RPMI7951 (cell line): Measurements from ENCODE around the gene DIP2A. TPM values are rescaled to one million over a fixed set of nuclear protein-coding genes. Genes with fewer than 3 reads are reported as not detected.
A peak's percentile ranks its signal among the peaks of the same experiment; 100 is the strongest.
"Not testable (repeated sequence)": the region's sequence is repeated elsewhere in the genome, so short reads cannot be mapped to it uniquely, and the experiment has no call there.

Experiments used
- DNase-seq: peaks from one replicate; pipeline ENCODE4 v3.0.0-alpha.2; 2012; ENCODE audit warnings: low read depth
- total RNA-seq: library from RNA; depleted of rRNA; stranded (reverse); fragments of >200 nt; shearing (Covaris generic); gene quantifications from 2 replicates; pipeline ENCODE4 v1.2.3, GENCODE V29; 2014

DIP2A gene
- total RNA-seq, 1 experiment from 2014 or later, result 14.3 TPM

DNA sequence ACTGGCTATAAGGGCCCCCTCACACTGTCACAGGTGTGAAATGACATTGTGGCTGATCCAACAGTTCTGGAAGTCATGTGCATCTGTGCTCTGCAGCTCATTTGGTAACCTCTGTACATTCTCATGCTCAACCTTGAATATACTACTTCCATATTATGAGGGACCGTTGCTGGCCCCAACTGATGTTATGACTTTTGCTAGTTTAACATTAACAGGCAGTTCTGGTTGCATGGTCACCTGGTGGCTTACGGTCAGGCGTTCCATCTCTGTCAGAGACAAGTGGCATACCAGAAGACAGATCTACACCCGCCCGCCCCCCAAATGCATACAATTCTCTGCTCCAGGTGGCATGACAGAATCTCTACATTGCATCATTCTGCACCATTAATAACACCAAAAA lies 6.0 kb upstream of the DIP2A start:
- no peak for DNase-seq

DNA sequence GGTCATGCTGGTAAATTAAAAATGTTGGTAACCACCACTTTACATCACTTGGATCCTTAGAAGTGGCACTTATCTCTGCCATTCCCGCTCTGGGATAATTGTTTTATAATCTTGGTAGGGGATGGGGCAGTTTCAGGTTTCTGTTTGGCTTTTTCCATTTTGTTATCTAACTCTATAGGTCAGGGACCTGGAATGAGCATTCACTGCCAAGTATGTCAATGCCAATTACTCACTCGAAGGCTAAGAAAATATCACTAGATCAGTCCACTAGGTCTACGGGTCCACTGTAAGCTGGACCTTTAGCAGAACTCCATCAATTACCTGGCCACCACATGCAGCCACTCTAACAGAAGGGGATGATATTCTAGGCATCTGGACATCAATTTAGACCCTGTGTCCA lies 4.5 kb upstream of the DIP2A start:
- DNase-seq, result no peak

DNA sequence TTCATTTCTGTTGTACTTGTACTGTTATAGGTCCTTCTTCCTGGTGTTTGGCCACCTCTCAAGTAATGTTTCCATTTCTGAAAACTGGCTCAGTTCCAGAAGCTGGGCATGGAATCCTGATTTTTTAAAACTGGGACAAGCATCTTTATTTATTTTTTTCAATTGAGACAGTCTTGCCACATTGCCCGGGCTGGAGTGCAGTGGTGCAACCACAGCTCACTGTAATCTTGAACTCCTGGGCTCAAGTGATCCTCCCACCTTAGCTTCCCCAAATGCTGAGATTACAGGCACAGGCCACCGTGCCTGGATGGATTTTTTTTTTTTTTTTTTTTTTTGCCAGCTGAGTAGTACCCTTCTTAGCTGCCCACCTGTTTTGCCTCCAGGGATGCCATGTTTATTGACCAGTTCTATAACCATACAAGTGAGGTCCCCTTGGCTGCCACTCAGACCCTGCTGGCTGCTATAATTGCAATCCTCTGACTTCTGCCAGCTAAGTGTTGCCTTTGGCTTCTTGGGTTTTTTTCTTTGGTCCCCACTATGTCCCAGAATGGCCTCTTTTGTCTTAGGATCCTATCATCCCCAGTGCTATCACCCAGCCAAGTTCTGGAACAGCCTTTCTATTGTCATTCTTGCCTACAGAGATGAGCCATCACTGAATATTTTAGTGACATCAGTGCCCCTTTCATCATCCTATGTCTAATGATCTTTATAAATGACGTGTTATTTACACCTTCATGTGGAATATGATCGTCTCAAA lies 3.9 kb upstream of the DIP2A start:
- peak; percentile 31 for DNase-seq

DNA sequence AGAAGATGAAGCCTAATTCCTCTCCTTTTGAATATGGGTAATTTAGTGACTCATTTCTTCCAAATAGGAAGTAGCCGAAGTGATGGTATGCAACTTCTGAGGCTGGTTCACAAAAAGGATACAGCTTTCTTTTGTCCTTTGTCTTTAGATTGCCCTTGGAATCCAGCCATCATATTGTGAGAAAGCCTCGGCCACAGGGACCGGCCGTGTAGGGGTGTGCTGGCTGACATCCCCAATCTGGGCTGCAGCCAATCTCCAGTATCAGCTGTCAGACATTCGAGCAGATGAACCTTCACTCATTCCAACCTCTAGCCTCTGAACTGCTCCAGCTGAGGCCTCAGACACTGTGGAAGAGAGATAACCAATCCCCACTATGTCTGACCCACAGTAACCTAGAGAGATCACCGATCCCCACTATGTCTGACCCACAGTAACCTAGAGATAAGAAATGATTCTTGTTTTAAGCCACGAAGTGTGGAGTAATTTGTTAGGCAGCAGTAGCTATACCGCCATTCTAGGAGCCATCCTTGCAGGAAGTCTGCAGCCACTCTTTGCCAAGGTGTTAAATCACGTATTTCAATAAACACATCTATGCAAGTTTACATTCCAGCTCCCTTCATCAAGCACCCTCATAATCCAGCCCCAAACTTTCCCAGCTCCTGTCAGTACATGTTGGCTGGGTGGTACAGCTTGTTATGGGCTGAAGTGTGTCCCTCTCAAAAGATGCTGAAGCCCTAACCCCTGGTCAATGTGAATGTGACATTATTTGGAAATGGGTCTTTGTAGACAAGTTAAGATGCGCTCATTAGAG lies 2.9 kb upstream of the DIP2A start:
- DNase-seq, result peak; percentile 88

DNA sequence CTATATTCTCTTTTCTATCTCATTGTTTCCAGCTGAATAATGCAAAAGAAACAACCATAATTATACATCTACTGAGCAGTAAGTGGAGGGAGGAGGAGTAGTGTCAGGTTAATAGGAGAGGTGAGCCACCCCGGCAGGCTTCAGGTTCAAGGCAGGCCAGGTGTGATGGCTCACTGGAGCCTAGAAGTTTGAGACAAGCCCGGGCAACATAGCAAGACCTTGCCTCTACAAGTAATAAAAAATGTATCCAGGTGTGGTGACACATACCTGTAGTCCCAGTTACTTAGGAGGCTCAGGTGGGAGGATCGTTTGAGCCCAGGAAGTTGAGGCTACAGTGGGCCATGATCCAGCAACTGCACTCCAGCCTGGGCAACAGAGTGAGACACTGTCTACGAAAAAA lies 1.9 kb upstream of the DIP2A start:
- DNase-seq, result no peak

DNA sequence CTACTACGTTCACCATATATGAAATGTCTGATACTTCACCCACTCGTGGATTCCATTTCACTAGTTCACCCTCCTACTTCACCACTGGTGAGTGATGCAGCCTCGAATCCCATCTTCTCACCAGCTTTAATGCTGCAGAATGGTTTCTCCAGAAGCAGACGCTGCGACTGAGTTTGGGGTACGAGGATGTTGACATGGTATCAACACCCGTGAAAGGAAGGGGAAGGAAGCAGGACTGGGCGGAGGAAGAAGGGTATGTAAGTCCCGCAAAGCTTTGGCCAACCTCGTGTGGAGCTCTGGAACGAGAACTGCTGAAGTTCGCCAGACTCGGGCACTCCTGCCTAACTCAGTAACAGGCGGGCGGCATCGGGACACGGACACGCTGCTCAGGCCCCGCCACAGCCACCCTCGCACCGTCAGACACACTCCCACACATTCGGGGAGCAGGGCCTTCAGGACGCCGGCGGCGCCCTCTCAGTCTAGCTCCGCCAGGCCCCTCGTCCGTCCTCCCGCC lies 833 bp upstream of the DIP2A start:
- DNase-seq, result peak; percentile 46

DNA sequence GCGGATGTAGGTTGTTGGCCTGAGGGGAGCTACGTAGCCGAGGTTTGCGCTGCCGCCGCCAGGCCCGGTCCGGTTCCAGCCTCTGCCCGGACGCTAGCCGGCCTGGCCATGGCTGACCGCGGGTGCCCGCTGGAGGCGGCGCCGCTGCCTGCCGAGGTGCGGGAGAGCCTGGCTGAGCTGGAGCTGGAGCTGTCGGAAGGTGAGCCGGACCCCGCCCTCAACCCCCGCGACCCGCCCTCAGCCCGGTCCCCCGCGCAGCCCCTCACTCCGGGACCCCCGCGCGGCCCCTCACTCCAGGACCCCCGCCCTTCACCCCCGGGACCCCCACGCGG lies 299 bp downstream of the DIP2A start:
- no peak for DNase-seq

DNA sequence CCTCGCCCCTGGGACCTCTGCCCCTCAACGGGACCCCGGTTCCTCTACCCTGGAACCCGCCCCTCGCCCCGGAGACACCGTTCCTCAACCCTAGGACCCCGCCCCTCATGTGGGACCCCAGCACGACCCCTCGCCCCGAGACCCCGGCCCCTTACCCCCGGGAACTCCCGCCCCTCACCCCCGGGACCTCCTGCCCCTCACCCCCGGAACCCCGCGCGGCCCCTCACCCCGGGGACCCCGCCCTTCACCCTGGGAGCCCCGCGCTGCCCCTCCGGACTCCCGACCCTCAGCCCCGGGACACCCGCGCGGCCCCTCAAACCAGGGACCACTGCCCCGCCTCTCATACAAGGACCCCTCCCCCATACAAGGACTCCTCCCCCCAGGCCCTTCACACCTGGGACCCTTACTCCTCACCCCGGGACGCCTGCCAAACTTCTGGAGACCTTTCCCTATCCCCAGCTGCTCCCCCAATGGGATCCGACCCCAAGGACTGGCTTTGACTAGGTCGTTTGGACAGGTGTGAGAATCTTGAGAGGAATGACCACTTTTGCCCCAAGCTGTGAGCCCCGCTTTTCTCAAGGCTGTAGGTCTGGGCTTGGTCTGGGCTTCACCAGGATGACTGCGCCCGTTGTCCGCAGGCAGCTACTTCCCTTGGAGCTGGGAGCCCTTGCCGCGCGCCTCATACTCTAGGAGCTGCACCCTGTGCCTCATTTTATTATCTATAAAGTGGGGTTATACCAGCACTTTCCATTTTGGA lies 843 bp downstream of the DIP2A start:
- peak; percentile 38 for DNase-seq

DNA sequence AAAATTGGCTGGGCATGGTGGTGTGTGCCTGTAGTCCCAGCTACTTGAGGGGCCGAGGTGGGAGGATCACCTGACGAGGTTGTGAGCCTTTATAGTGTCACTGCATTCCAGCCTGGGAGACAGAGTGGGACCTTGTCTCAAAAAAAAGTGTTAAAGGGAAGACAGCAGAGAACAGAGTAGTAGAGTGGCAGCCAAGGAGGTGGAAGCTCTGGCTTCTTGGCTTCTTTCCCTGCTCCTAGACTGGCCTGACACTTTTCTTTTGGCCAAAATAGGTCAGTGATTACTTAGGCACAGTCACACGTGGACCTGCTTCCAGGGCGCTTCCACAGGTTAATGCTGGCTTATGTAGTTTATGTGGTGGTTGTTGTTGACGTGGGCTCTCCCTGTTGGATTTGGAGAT lies 3.2 kb downstream of the DIP2A start:
- no peak for DNase-seq

DNA sequence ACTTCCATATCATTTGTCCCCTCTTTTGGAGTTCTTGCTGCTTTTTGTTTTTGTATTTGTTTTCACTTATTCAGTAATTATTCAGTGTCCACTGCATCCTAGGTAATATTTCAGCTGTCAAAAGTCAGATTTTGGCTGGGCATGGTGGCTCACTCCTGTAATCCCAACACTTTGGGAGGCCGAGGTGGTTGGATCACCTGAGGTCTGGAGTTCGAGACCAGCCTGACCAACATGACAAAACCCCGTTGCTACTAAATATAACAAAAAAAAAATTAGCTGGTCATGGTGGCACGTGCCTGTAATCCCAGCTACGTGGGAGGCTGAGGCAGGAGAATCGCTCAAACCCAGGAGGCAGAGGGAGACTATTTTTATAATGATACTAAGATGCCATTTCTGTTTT lies 6.5 kb downstream of the DIP2A start:
- not testable (repeated sequence) for DNase-seq

DNA sequence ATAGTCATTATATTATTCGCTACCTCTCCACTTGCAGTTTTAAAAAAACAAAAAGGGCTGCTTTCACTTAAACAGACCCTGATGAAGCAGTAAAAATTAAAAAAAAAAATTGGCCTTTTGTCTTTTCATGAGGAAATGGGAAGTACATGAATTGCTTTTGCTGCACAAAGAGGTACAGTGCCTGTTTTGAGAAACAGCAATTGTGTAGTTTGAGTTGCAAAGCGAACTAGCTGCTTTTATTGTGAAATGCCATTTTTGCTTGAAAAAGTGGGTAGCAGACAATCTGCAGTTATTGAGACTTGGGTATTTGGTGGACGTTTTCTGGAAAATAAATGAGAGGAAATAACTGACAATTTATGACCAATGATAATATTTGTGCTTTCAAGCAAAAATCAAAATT lies 7.0 kb downstream of the DIP2A start:
- DNase-seq, result no peak

DNA sequence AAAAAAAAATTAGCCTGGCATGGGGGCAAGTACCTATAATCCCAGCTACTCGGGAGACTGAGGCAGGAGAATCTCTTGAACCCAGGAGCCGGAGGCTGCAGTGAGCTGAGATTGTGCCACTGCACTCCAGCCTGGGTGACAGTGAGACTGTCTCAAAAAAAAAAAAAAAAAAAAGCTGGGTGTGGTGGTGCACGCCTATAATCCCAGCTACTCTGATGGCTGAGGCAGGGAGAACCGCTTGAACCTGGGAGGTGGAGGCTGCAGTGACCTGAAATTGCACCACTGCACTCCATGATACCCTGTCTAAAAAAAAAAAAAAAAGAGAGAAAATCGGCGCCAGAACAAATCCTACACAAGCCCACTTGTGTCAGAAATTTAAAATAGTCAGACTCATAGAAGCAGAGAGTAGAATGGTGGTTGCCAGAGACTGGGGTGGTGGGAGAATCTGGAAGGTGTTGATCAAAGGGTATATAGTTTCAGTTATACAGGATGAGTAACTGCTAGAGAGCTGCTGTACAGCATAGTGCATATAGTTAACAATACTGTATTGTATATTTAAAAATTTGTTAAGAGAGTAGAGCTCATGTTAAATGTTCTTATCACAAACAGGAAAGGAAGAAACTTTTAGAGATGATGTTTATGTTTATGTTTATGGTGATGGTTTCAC lies 9.6 kb downstream of the DIP2A start:
- no peak for DNase-seq

DNA sequence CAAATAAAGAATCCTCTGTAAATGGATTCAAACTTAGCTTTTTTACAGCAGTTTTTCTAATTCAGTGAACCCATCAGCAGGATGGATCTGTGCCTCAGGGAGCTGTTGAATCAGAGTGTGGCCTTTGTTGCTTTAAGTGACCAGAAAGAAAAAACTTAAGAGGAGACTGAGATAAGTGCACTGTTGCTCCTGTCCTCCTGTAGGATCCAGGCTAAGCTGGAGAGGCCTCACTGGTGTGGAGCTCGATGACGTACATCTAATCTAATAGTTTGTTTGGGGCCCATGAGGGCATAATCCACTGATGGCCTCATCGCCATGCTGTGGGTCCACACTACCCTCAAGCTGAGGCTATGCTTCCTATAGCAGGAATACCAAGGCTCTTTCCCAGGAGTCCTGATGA lies 10.6 kb downstream of the DIP2A start:
- DNase-seq, result no peak

DNA sequence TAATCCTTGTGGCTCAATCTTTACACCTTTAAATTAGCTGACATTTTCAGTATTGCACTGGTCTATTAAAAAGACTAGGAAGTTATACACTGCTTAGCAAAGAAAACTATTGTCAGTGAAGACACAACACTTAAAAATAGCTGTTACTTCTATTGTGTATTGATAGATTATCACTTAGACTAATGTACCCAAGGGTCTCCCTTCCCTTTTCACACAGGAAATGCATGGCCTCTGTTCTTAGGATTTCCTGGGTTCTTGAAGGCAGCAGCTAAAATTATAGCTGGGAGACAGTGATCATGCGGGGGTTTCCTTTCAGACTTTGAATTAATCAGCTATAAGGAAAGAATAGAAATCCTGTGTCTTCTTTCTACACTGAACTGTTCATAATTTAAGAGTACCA lies 12.8 kb downstream of the DIP2A start:
- no peak for DNase-seq

DNA sequence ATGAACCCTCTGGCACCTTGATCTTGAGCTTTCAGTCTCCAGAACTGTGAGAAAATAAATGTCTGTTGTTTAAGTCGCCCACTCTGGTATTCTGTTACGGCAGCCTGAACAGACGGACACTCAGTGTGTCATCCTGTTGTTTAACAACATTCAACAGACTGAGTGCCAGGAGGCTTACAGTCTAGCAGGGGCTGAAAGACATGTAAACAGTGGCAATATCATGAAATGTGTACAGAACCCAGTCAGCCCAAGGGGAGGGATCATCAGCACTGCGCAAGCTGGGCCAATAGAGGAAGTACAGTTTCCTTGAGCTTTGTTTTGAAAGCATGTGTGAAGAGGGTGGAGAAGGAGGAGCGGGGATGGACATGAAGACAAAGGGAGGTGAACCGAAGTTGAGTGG lies 13.6 kb downstream of the DIP2A start:
- no peak for DNase-seq

DNA sequence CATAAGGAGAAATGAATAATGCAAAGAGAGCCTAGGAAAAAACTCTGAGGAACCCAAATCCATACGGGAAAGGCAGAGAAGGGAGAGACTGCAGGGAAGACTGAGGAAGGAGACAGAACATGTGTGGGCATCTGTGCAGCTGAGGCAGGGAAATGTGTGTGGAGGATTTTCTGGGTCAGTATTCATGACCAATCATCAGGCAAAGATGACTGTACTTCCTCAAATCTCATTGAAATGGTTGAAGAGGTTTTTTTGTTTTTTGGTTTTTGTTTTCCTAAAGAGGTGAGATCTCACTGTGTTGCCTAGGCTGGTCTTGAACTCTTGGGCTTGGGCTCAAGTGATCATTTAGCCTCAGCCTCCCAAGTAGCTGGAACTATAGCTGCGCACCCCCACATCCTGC lies 15.7 kb downstream of the DIP2A start:
- DNase-seq, result no peak

DNA sequence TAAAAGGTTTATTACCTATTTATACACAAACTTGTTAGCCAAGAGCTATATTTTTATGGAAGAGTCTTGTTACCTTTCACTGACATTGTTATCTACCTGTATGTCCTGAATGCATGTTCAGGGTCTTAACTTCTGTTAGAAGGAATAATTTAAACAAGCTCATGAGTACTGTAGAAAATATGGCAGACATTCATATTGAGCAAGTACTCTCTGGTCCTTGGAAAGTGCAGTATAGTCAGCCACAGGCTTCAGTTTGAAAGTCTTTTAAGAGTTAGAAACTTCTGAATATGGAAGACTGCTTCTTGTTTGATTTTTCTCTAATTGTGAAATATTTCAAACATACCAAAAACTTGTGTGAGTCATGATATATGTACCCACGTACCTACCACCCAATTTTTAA lies 16.6 kb downstream of the DIP2A start:
- no peak for DNase-seq

DNA sequence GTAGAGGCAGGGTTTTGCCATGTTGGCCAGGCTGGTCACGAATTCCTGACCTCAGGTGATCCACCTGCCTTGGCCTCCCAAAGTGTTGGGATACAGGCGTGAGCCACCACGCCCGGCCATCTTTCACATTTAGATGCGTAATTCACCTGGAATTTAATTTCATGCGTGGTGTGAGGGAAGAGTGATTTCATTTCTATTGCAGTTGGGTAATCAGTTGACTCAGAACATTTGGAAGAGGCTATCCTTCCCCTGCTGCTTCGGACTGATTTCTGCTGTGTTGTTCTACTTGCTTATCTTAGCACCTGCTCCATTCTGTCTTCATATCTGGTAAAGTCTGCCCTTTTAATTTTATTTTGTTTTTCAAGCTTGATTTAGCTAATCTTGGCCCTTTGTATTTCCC lies 19.1 kb downstream of the DIP2A start:
- DNase-seq, result no peak

DNA sequence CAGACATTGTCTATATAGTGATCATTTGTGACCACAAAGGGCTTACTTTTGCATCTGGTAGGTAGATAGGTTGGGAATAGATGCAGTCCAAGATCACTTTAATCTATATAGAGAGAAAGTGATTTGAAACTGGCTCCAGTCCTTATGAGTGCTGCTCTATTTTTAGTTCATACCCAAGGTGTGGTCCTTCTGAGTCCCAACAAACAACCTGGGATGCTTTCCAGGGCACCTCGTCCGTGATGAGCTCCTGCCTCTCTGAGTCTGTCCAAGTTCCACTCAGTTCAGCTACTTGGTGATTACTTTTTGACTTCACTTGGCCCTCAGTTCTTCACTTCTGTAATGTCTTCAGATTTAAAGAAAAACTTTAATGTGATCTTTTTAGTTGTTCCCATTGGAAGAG lies 20.2 kb downstream of the DIP2A start:
- no peak for DNase-seq

DNA sequence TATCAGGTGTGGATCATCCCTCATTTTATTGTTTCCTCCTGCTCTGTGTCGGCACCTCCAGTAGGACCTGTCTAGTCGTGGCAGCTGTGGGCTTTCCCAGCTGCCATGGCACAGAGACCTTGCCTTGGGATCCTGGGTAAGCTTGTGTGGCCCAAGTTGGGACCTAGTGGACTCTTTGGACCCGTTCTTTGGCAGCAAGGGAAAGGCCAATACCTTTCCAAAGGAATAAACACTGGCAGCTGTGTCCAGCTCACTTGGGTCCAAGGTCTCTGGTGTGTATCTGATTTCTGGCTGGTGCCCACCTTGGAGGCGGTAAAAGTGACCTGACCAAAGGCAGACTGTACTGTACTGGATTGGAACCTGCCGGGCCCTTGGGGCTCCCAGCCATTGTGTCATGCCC lies 21.8 kb downstream of the DIP2A start:
- DNase-seq, result no peak

DNA sequence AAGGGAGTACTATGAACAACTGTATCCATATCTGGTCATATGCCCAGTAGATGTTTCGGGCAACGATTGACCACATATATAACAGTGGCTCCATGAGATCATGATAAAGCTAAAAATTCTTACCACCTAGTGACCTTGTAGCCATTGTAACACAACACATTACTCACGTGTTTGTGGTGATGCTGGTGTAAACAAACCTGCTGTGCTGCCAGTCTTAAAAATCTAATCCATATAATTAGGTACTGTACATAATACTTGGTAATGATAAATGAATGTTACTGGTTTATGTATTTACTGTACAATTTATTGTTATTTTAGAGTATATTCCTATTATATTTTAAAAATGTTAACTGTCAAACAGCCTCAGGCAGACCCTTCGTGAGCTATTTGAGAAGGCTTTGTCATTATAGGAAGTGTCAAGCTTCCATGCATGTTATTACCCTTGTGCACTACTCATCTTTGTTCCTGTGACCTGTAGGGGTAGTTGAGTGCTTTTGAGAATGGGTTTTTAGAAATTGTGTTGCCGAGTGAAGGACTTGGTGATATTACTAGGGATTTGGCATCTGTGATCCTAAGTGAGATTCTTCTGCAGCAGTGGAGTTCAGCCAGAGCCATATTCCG lies 23.6 kb downstream of the DIP2A start:
- no peak for DNase-seq

DNA sequence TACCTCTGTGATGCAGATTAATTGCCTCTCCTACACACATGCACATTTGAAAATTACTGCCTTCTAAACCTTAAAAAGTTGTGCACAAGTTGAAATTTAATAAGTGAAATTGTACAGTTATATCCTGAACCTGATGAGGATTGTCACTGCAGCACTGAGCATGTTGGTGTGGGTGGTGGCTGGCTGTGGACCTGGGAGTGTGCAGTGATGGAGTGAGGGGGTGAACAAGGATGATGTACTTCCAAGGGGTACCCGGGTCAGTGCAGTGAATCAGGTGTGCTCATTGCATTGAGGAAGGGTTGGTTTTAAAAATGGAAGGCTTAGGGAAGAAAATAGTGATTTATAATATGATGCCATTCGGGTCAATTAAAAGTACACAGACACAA lies 24.1 kb downstream of the DIP2A start:
- no peak for DNase-seq
